Mesothelial cell of epicardium (in vitro differentiated cells): Measurements from ENCODE around the gene EPB41L5. TPM values are rescaled to one million over a fixed set of nuclear protein-coding genes. Genes with fewer than 3 reads are reported as not detected.
"Not testable (repeated sequence)": the region's sequence is repeated elsewhere in the genome, so short reads cannot be mapped to it uniquely, and the experiment has no call there.

Experiments used
- DNase-seq, 2 experiments: peaks; one replicate each; pipeline ENCODE4 v3.0.0; 2021; ENCODE audit warnings: low spot score in 2 of 2; ENCODE audit not compliant: unreplicated experiment in 2 of 2
- H3K27ac Mint-ChIP-seq: 2 replicates; pipeline ENCODE4 v1.8.0; 2021; ENCODE audit warnings: mixed read lengths
- H3K27me3 Mint-ChIP-seq: 2 replicates; pipeline ENCODE4 v1.8.0; 2021; ENCODE audit warnings: low read depth, mixed read lengths
- H3K36me3 Mint-ChIP-seq: 2 replicates; pipeline ENCODE4 v1.8.0; 2021; ENCODE audit warnings: mixed read lengths
- H3K4me1 Mint-ChIP-seq: 2 replicates; pipeline ENCODE4 v1.8.0; 2021; ENCODE audit warnings: mixed read lengths
- H3K4me3 Mint-ChIP-seq: 2 replicates; pipeline ENCODE4 v1.8.0; 2021; ENCODE audit warnings: mild to moderate bottlenecking, moderate library complexity, mixed read lengths
- H3K9me3 Mint-ChIP-seq: 2 replicates; pipeline ENCODE4 v1.8.0; 2021; ENCODE audit warnings: mixed read lengths
- total RNA-seq: library from RNA; stranded (reverse); gene quantifications from 3 replicates; pipeline ENCODE4 v1.2.1, GENCODE V29; 2021
- TF ChIP-seq, protein P1 (sequence below): fragments of 200-600 bp; sonication (generic); IDR thresholded peaks from one replicate; pipeline ENCODE4 v1.5.0; 2021; ENCODE audit warnings: antibody characterized with exemption; ENCODE audit not compliant: unreplicated experiment

The EPB41L5 gene
- total RNA-seq: 43.4 to 43.9 TPM (median 43.4 TPM) in 3 replicates

DNA sequence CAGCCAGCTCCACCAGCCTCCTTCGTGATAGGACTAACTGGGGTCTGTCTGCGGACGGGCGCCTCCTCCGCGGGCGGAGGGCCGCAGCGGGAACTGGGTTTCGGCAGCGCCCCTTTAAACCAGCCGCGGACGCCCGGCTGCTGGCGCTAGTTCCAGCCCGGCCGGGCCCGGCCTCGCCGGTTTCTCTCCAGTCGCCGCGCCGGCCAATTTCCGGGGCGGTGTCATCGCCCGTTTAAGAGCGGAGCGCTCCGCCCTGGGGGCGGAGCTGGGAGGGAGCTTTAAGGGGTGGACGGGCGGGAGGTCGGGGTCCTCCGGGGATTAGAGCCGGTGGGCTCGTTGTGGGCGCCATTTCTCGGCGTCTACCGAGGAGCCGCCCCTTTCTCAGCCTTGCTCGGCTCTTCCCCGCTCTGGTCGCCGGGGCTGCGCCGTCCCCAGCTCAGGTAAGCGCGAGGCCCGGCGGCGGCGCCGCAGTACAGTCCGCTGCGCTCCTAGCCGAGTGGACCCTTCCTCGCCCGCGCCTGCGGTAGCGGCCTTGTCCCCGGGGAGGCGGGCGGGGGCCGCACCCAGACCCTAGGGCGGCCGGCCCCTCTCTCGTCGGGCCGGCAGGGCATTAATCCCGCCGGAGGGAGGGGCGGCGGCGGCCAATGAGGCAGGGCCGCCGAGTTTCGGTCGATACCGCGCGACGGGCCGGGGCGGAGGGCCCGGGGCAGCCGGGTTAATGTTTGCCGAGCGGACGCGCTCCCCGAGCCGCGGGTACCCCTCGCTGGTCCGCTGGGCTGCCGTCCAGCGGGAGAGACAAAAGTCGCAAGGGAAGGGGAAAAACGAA, at the start of gene EPB41L5:
Gene EPB41L5 (plus strand): TSS at position 307 of the 826 bp plus-strand sequence. CDS start 6,008 bp downstream, outside the sequence.
- H3K4me3 Mint-ChIP-seq: peak within 1 kb of the TSS; percentile 86
- H3K4me1 Mint-ChIP-seq: peaks cover 24% of the 10 kb centered on the region
- H3K27me3 Mint-ChIP-seq: no peaks in the 10 kb centered on the region
- DNase-seq: peak; percentile 85 to 91
- H3K27ac Mint-ChIP-seq: peak within 1 kb of the TSS; percentile 96
- TF ChIP-seq, protein P1, sequence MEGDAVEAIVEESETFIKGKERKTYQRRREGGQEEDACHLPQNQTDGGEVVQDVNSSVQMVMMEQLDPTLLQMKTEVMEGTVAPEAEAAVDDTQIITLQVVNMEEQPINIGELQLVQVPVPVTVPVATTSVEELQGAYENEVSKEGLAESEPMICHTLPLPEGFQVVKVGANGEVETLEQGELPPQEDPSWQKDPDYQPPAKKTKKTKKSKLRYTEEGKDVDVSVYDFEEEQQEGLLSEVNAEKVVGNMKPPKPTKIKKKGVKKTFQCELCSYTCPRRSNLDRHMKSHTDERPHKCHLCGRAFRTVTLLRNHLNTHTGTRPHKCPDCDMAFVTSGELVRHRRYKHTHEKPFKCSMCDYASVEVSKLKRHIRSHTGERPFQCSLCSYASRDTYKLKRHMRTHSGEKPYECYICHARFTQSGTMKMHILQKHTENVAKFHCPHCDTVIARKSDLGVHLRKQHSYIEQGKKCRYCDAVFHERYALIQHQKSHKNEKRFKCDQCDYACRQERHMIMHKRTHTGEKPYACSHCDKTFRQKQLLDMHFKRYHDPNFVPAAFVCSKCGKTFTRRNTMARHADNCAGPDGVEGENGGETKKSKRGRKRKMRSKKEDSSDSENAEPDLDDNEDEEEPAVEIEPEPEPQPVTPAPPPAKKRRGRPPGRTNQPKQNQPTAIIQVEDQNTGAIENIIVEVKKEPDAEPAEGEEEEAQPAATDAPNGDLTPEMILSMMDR: no peak
- H3K9me3 Mint-ChIP-seq: peaks cover 4% of the 10 kb centered on the region
- peaks cover 13% of the 10 kb centered on the region for H3K36me3 Mint-ChIP-seq

- Mint-ChIP-seq H3K4me3 (no peak overlapping the region), H3K36me3 (peaks cover 3% of the 10 kb centered on the region), H3K27me3 (no peaks in the 10 kb centered on the region)
Observed at GRCh38 chr2:119981896-119982295, 31.0 kb upstream of the EPB41L5 start.

GRCh38 chr2:119982506-119982905, 30.4 kb upstream of the EPB41L5 start:
- peaks cover 2% of the 10 kb centered on the region for H3K4me1 Mint-ChIP-seq
- no peak overlapping the region for H3K27ac Mint-ChIP-seq
- H3K4me3 Mint-ChIP-seq: no peak overlapping the region
- peaks cover 3% of the 10 kb centered on the region for H3K36me3 Mint-ChIP-seq
- peaks cover 15% of the 10 kb centered on the region for H3K9me3 Mint-ChIP-seq
- no peaks in the 10 kb centered on the region for H3K27me3 Mint-ChIP-seq
- DNase-seq: no peak
- TF ChIP-seq, protein P1: no peak

More at GRCh38 chr2:119981896-119982295, 31.0 kb upstream of the EPB41L5 start:
- Mint-ChIP-seq H3K4me1 (peaks cover 2% of the 10 kb centered on the region), H3K9me3 (peaks cover 15% of the 10 kb centered on the region), H3K27ac (no peak overlapping the region)
- no peak for DNase-seq
- TF ChIP-seq, protein P1: no peak

DNA sequence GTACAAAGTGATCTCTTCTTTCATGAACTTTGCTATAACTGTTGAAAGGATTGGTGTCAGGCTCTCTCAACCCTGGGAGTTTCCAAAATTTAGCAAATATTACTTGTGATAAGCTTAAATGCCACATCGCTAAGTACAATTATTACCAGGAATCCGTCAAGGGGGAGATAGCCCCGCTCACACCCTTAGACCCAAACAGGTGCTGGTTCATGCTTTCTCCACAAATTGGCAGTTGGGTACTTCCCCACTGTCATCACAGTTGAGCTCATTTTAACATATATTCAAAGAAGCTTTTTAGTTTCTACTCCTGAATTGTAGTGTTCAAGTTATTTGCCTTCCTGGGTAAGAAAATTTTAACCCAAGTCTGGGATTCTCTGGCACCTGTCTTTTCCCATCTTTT, 29.8 kb upstream of the EPB41L5 start:
- no peak for DNase-seq
- TF ChIP-seq, protein P1: no peak
- H3K4me1 Mint-ChIP-seq: peaks cover 2% of the 10 kb centered on the region
- no peaks in the 10 kb centered on the region for H3K27me3 Mint-ChIP-seq
- H3K9me3 Mint-ChIP-seq: peaks cover 18% of the 10 kb centered on the region
- no peak overlapping the region for H3K4me3 Mint-ChIP-seq
- H3K27ac Mint-ChIP-seq: no peak overlapping the region
- peaks cover 3% of the 10 kb centered on the region for H3K36me3 Mint-ChIP-seq

DNA sequence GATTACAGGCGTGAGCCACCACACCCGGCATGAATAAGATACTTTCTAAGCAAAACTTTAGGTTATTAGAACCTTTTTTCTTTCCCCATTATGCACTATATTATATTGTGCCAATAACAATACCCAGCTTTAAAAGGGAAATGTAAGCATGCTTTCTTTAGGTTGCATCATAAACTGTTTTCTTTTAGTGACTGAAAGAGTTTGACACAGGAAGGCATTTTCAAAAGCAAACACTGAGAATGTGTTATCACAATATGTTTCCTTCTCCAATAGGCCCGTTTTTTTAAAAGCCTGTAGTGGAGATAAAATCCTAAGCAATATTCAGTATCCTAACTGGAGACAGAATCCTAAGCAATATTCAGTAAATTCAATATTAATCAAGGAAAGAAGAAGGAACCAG, 16.7 kb upstream of the EPB41L5 start:
- Mint-ChIP-seq H3K36me3 (no peaks in the 10 kb centered on the region), H3K27ac (no peak overlapping the region), H3K9me3 (no peaks in the 10 kb centered on the region), H3K4me3 (no peak overlapping the region), H3K4me1 (no peaks in the 10 kb centered on the region), H3K27me3 (no peaks in the 10 kb centered on the region)
- DNase-seq: no peak
- TF ChIP-seq, protein P1: no peak

DNA sequence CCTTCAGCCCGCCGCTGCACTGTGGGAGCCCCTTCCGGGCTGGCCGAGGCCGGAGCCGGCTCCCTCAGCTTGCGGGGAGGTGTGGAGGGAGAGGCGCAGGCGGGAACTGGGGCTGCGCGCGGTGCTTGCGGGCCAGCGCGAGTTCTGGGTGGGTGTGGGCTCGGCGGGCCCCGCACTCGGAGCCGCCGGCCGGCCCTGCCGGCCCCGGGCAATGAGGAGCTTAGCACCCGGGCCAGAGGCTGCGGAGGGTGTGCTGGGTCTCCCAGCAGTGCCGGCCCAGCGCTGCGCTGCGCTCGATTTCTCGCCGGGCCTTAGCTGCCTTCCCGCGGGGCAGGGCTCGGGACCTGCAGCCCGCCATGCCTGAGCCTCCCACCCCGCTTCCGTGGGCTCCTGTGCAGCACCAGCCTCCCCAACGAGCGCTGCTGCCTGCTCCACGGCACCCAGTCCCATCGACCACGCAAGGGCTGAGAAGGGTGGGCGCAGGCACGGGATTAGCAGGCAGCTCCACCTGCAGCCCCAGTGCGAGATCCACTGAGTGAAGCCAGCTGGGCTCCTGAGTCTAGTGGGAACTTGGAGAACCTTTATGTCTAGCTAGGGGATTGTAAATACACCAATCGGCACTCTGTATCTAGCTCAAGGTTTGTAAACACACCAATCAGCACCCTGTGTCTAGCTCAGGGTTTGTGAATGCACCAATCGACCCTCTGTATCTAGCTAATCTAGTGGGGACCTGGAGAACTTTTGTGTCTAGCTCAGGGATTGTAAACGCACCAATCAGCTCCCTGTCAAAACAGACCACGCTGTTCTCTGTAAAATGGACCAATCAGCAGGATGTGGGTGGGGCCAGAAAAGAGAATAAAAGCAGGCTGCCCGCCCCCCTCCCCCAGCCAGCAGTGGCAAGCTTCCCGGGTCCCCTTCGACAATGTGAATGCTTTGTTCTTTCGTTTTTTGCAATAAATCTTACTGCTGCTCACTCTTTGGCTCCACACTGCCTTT, 15.7 kb upstream of the EPB41L5 start:
- not testable (repeated sequence) for DNase-seq, H3K9me3 Mint-ChIP-seq, H3K27me3 Mint-ChIP-seq

More for the DNA sequence above, 15.7 kb upstream of the EPB41L5 start:
- H3K36me3 Mint-ChIP-seq, H3K4me1 Mint-ChIP-seq, H3K27ac Mint-ChIP-seq, H3K4me3 Mint-ChIP-seq: not testable (repeated sequence)
